Activated CD4-positive, alpha-beta T cell treated with anti-CD3 and anti-CD28 coated beads, Interleukin-2, amount 50 U/mL, for 16 hours (primary cell): ENCODE data around the gene AMZ2.
"Not testable (repeated sequence)": the region's sequence is repeated elsewhere in the genome, so short reads cannot be mapped to it uniquely, and the experiment has no call there.

Experiments
- DNase-seq: peaks from one replicate; pipeline ENCODE4 v3.0.0-alpha.2; 2020

The AMZ2 gene

GRCh38 chr17:68221786-68222185 is 26.1 kb upstream of the AMZ2 start:
- DNase-seq = no peak

GRCh38 chr17:68222606-68223005 is 25.2 kb upstream of the AMZ2 start:
- DNase-seq = no peak

- DNase-seq = not testable (repeated sequence)
Measured at GRCh38 chr17:68225055-68225454, 22.8 kb upstream of the AMZ2 start.

GRCh38 chr17:68228039-68228680 is 19.7 kb upstream of the AMZ2 start:
- peak; percentile 72 for DNase-seq

- DNase-seq = no peak
Measured at GRCh38 chr17:68228817-68229570, 18.8 kb upstream of the AMZ2 start.

GRCh38 chr17:68229619-68230018 is 18.2 kb upstream of the AMZ2 start:
- DNase-seq = no peak

GRCh38 chr17:68231131-68231530 is 16.7 kb upstream of the AMZ2 start:
- not testable (repeated sequence) for DNase-seq

- DNase-seq = no peak
Measured at GRCh38 chr17:68231541-68231940, 16.3 kb upstream of the AMZ2 start.

- DNase-seq = not testable (repeated sequence)
Measured at GRCh38 chr17:68232741-68233140, 15.1 kb upstream of the AMZ2 start.

- DNase-seq = peak; percentile 81
Measured at GRCh38 chr17:68234726-68235335, 13.0 kb upstream of the AMZ2 start.

- not testable (repeated sequence) for DNase-seq
Measured at GRCh38 chr17:68235336-68235791, 12.5 kb upstream of the AMZ2 start.

GRCh38 chr17:68237369-68238163 is 10.3 kb upstream of the AMZ2 start:
- peak; percentile 81 for DNase-seq

- DNase-seq = peak; percentile 69
Measured at GRCh38 chr17:68238164-68238870, 9.5 kb upstream of the AMZ2 start.

GRCh38 chr17:68238871-68239253 is 9.0 kb upstream of the AMZ2 start:
- peak; percentile 79 for DNase-seq

- DNase-seq = no peak
Measured at GRCh38 chr17:68239632-68240366, 8.0 kb upstream of the AMZ2 start.

- DNase-seq = no peak
Measured at GRCh38 chr17:68246271-68247028, 1.4 kb upstream of the AMZ2 start.

- no peak for DNase-seq
Measured at GRCh38 chr17:68248199-68248825, 469 bp downstream of the AMZ2 start.

- peak; percentile 73 for DNase-seq
Measured at GRCh38 chr17:68248891-68249290, 1.0 kb downstream of the AMZ2 start.

GRCh38 chr17:68249354-68249765 is 1.5 kb downstream of the AMZ2 start:
- peak; percentile 42 for DNase-seq

GRCh38 chr17:68253426-68253825 is 5.6 kb downstream of the AMZ2 start:
- DNase-seq = peak; percentile 43
